Measurements from ENCODE around the gene SPAG9. TPM values are rescaled to one million over a fixed set of nuclear protein-coding genes. Genes with fewer than 3 reads are reported as not detected.
A peak's percentile ranks its signal among the peaks of the same experiment; 100 is the strongest.

The SPAG9 gene
- total RNA-seq, 1 donor, result 192 TPM

- DNase-seq (ENCODE audit: insufficient read length, low spot score, missing footprints), result no peak
- H3K27me3 ChIP-seq (ENCODE audit: insufficient read depth, low read length), result no peaks in the 10 kb centered on the region
- no peaks in the 10 kb centered on the region for H3K36me3 ChIP-seq (ENCODE audit: insufficient read depth, low read length)
- H3K9me3 ChIP-seq (ENCODE audit: low read depth, low read length), result no peaks in the 10 kb centered on the region
- no peak for TF ChIP-seq CTCF (IDR thresholded peaks at IDR 0.05; ENCODE audit: extremely low read depth, low read depth, low read length)
- H3K4me3 ChIP-seq (ENCODE audit: insufficient read depth, low read length), result no peak overlapping the region
- peaks cover 40% of the 10 kb centered on the region for H3K4me1 ChIP-seq (ENCODE audit: insufficient read depth, low read length)
- no peaks in the 10 kb centered on the region for H4K20me1 ChIP-seq (ENCODE audit: insufficient read depth, low read length)
- H2AFZ ChIP-seq (ENCODE audit: low read length), result no peak overlapping the region
- H3K4me2 ChIP-seq (ENCODE audit: insufficient read depth, low read length), result peak overlapping the region; percentile 37
- peak overlapping the region; percentile 77 for H3K27ac ChIP-seq (ENCODE audit: low read depth, low read length)
- H3K79me2 ChIP-seq (ENCODE audit: insufficient read depth, low read length), result peaks cover 77% of the 10 kb centered on the region
Measured at GRCh38 chr17:51057534-51057933, 63.1 kb downstream of the SPAG9 start.

GRCh38 chr17:51056813-51057510 is 63.7 kb downstream of the SPAG9 start:
- peaks cover 40% of the 10 kb centered on the region for H3K4me1 ChIP-seq (ENCODE audit: insufficient read depth, low read length)
- H2AFZ ChIP-seq (ENCODE audit: low read length), result no peak overlapping the region
- peak; percentile 75 for TF ChIP-seq CTCF (IDR thresholded peaks at IDR 0.05; ENCODE audit: extremely low read depth, low read depth, low read length)
- H3K4me2 ChIP-seq (ENCODE audit: insufficient read depth, low read length), result peak overlapping the region; percentile 37
- H3K79me2 ChIP-seq (ENCODE audit: insufficient read depth, low read length), result peaks cover 77% of the 10 kb centered on the region
- no peaks in the 10 kb centered on the region for H4K20me1 ChIP-seq (ENCODE audit: insufficient read depth, low read length)
- no peaks in the 10 kb centered on the region for H3K36me3 ChIP-seq (ENCODE audit: insufficient read depth, low read length)
- H3K9me3 ChIP-seq (ENCODE audit: low read depth, low read length), result no peaks in the 10 kb centered on the region
- H3K27ac ChIP-seq (ENCODE audit: low read depth, low read length), result peak overlapping the region; percentile 77
- DNase-seq (ENCODE audit: insufficient read length, low spot score, missing footprints), result peak; percentile 82
- no peak overlapping the region for H3K4me3 ChIP-seq (ENCODE audit: insufficient read depth, low read length)
- H3K27me3 ChIP-seq (ENCODE audit: insufficient read depth, low read length), result no peaks in the 10 kb centered on the region

GRCh38 chr17:51054748-51055147 is 65.9 kb downstream of the SPAG9 start:
- no peak overlapping the region for H2AFZ ChIP-seq (ENCODE audit: low read length)
- H3K4me2 ChIP-seq (ENCODE audit: insufficient read depth, low read length), result no peak overlapping the region
- H3K79me2 ChIP-seq (ENCODE audit: insufficient read depth, low read length), result peaks cover 74% of the 10 kb centered on the region
- H3K9me3 ChIP-seq (ENCODE audit: low read depth, low read length), result no peaks in the 10 kb centered on the region
- H3K27me3 ChIP-seq (ENCODE audit: insufficient read depth, low read length), result no peaks in the 10 kb centered on the region
- DNase-seq (ENCODE audit: insufficient read length, low spot score, missing footprints), result no peak
- H3K4me1 ChIP-seq (ENCODE audit: insufficient read depth, low read length), result peaks cover 33% of the 10 kb centered on the region
- no peak for TF ChIP-seq CTCF (IDR thresholded peaks at IDR 0.05; ENCODE audit: extremely low read depth, low read depth, low read length)
- H3K36me3 ChIP-seq (ENCODE audit: insufficient read depth, low read length), result no peaks in the 10 kb centered on the region
- no peaks in the 10 kb centered on the region for H4K20me1 ChIP-seq (ENCODE audit: insufficient read depth, low read length)
- H3K27ac ChIP-seq (ENCODE audit: low read depth, low read length), result no peak overlapping the region
- no peak overlapping the region for H3K4me3 ChIP-seq (ENCODE audit: insufficient read depth, low read length)

- Histone ChIP-seq H3K4me1 (ENCODE audit: insufficient read depth, low read length) (peaks cover 16% of the 10 kb centered on the region), H3K4me2 (ENCODE audit: insufficient read depth, low read length) (no peak overlapping the region), H3K9me3 (ENCODE audit: low read depth, low read length) (no peaks in the 10 kb centered on the region), H3K27ac (ENCODE audit: low read depth, low read length) (no peak overlapping the region), H3K79me2 (ENCODE audit: insufficient read depth, low read length) (peaks cover 70% of the 10 kb centered on the region), H2AFZ (ENCODE audit: low read length) (no peak overlapping the region), H4K20me1 (ENCODE audit: insufficient read depth, low read length) (no peaks in the 10 kb centered on the region), H3K36me3 (ENCODE audit: insufficient read depth, low read length) (no peaks in the 10 kb centered on the region), H3K27me3 (ENCODE audit: insufficient read depth, low read length) (no peaks in the 10 kb centered on the region), H3K4me3 (ENCODE audit: insufficient read depth, low read length) (no peak overlapping the region)
- TF ChIP-seq CTCF (IDR thresholded peaks at IDR 0.05; ENCODE audit: extremely low read depth, low read depth, low read length), result no peak
- DNase-seq (ENCODE audit: insufficient read length, low spot score, missing footprints), result no peak
Measured at GRCh38 chr17:51052235-51052634, 68.4 kb downstream of the SPAG9 start.
